HepG2 (cell line): Measurements from ENCODE around the gene DUS1L. TPM values are rescaled to one million over a fixed set of nuclear protein-coding genes. Genes with fewer than 3 reads are reported as not detected.

ENCODE experiments used
- ATF1 ChIP-seq: IDR thresholded peaks from 2 replicates; pipeline ENCODE4 v1.6.1; 2016; ENCODE audit warnings: mild to moderate bottlenecking, control low read depth
- CHD2 ChIP-seq: IDR thresholded peaks from 2 replicates; pipeline ENCODE4 v1.6.1; 2011; ENCODE audit warnings: low read depth, low read length, improper control_type of control experiment
- FOXP4 ChIP-seq: sonication (generic); formaldehyde crosslinking; IDR thresholded peaks from 2 replicates; pipeline ENCODE4 v1.4.0; 2020; ENCODE audit warnings: missing genetic modification reagents
- IRX3 ChIP-seq: sonication (generic); formaldehyde crosslinking; IDR thresholded peaks from 2 replicates; pipeline ENCODE4 v1.8.1; 2023; ENCODE audit warnings: mild to moderate bottlenecking, low read depth, missing genetic modification reagents, borderline replicate concordance
- MIXL1 ChIP-seq: IDR thresholded peaks from 2 replicates; pipeline ENCODE4 v1.6.1; 2016
- MYNN ChIP-seq: sonication (generic); formaldehyde crosslinking; IDR thresholded peaks from 2 replicates; pipeline ENCODE4 v1.4.0; 2020; ENCODE audit warnings: mild to moderate bottlenecking, low read depth, missing genetic modification reagents
- RBM22 ChIP-seq: fragments of 200-400 bp; formaldehyde crosslinking; optimal IDR thresholded peaks from 2 replicates; pipeline ENCODE3; 2017; ENCODE audit warnings: mild to moderate bottlenecking, low read length, moderate library complexity
- SRSF1 ChIP-seq: fragments of 200-400 bp; formaldehyde crosslinking; optimal IDR thresholded peaks from 2 replicates; pipeline ENCODE3; 2017; ENCODE audit warnings: mild to moderate bottlenecking, low read depth, low read length, moderate library complexity
- TFAP4 ChIP-seq: sonication (generic); IDR thresholded peaks from 2 replicates; pipeline ENCODE4 v1.6.1; 2016; ENCODE audit warnings: low read depth, borderline replicate concordance
- ZBTB34 ChIP-seq: sonication (generic); formaldehyde crosslinking; IDR thresholded peaks from 2 replicates; pipeline ENCODE4 v1.8.0; 2022; ENCODE audit warnings: mild to moderate bottlenecking, missing genetic modification reagents
- ZNF124 ChIP-seq: sonication (generic); formaldehyde crosslinking; IDR thresholded peaks from 2 replicates; pipeline ENCODE4 v1.4.0; 2020; ENCODE audit warnings: missing genetic modification reagents
- ZNF33A ChIP-seq: sonication (generic); formaldehyde crosslinking; IDR thresholded peaks from 2 replicates; pipeline ENCODE4 v1.5.1; 2020; ENCODE audit warnings: missing genetic modification reagents, mild to moderate bottlenecking, moderate library complexity, borderline replicate concordance
- ZNF580 ChIP-seq: IDR thresholded peaks from 2 replicates; pipeline ENCODE4 v1.6.1; 2016; ENCODE audit warnings: low read depth, borderline replicate concordance
- ZNF644 ChIP-seq: IDR thresholded peaks from 2 replicates; pipeline ENCODE4 v1.6.1; 2016; ENCODE audit warnings: low read depth
- ZNF710 ChIP-seq: sonication (generic); formaldehyde crosslinking; IDR thresholded peaks from 2 replicates; pipeline ENCODE4 v1.5.0; 2020; ENCODE audit warnings: mild to moderate bottlenecking, missing genetic modification reagents, borderline replicate concordance
- ZNF781 ChIP-seq: sonication (generic); formaldehyde crosslinking; IDR thresholded peaks from 2 replicates; pipeline ENCODE4 v1.5.1; 2020; ENCODE audit warnings: borderline replicate concordance, mild to moderate bottlenecking, missing genetic modification reagents; ENCODE audit errors: not compliant biosample characterization
- ZSCAN5A ChIP-seq: sonication (generic); formaldehyde crosslinking; IDR thresholded peaks from 2 replicates; pipeline ENCODE4 v1.8.0; 2022; ENCODE audit warnings: mild to moderate bottlenecking, missing genetic modification reagents, borderline replicate concordance
- polyA plus RNA-seq, 8 experiments: library from polyadenylated mRNA; depleted of rRNA in 3 of 8; stranded (reverse) in 7 of 8; unstranded in 1 of 8; fragments of >200 nt; fragmentation: Illumina TruSeq in 4 of 8; extraction: Trizol in 4 of 8; gene quantifications; 2 replicates each; pipeline versions ENCODE4 v1.2.1 to v1.2.3, GENCODE V29; 2011 to 2016; ENCODE audit warnings: low read depth in 4 of 8, missing spikeins in 1 of 8, mixed read lengths in 1 of 8; ENCODE audit not compliant: insufficient read depth in 1 of 8
- total RNA-seq, 5 experiments: library from RNA; depleted of rRNA; stranded (reverse); fragments of >200 nt; fragmentation: Illumina TruSeq; extraction: Trizol; gene quantifications; 2 replicates each; pipeline ENCODE4 v1.2.3, GENCODE V29; 2016; ENCODE audit warnings: low read depth in 1 of 5

The DUS1L gene
- total and polyA plus RNA-seq, 2 of the 13 experiments (the other 11 are each of a cell fraction or from before 2014, with no cell fraction given) = 81.0 to 109 TPM

- TF ChIP-seq ZSCAN5A (CRISPR knock-in tag) (peak; percentile 76; the same call in 1 of the 2 replicates), FOXP4 (CRISPR knock-in tag) (peak; percentile 63), RBM22 (peak; percentile 72), ZNF710 (CRISPR knock-in tag) (peak; percentile 54; the same call in 1 of the 2 replicates), CHD2 (0 out of 2 replicates have a peak, but pooled peaks have one; percentile 66), ZBTB34 (peak; percentile 96), SRSF1 (peak; percentile 78), ZNF33A (CRISPR knock-in tag) (0 out of 2 replicates have a peak, but pooled peaks have one; percentile 65), TFAP4 (peak; percentile 68; the same call in 1 of the 2 replicates), IRX3 (CRISPR knock-in tag) (peak; percentile 72; the same call in 1 of the 2 replicates), ZNF781 (CRISPR knock-in tag) (peak; percentile 38), MIXL1 (CRISPR knock-in tag) (peak; percentile 56), ZNF124 (CRISPR knock-in tag) (no peak), ZNF580 (CRISPR knock-in tag) (peak; percentile 74; the same call in 1 of the 2 replicates), ATF1 (no peak), MYNN (0 out of 2 replicates have a peak, but pooled peaks have one; percentile 66), ZNF644 (CRISPR knock-in tag) (peak; percentile 78; the same call in 1 of the 2 replicates)
These were observed 36.4 kb upstream of the DUS1L start (continued) for GRCh38 chr17:82101767-82102679.
